ENCODE data around the gene SRD5A3. TPM values are rescaled to one million over a fixed set of nuclear protein-coding genes. Genes with fewer than 3 reads are reported as not detected.
A peak's percentile ranks its signal among the peaks of the same experiment; 100 is the strongest.

The SRD5A3 gene
- polyA plus RNA-seq, 1 experiment: 15.2 TPM

DNA sequence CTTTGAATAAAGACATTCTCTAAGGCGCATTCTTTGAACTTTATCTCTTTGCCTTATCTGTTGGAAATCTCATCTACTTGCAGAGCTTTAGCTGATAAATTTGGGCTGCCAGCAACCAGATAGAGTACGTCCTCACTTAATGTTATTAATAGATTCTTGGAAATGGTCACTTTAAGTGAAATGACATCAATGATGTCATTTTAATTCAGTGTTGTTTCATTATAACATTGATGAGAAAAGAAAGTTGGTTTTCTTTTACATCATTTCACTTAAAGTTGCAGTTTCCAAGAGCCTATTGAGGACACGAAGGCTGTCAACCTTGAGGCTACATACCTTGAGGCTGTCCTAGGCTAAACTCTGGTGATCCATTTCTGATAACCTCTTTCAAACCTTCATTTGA is 59.0 kb downstream of the SRD5A3 start:
- POLR2A ChIA-PET: no interaction called here
- Histone ChIP-seq H3K27me3 (ENCODE audit: control insufficient read depth, insufficient read depth, low read length) (no peaks in the 10 kb centered on the region), H3K36me3 (ENCODE audit: control insufficient read depth, insufficient read depth, low read length) (peaks cover 6% of the 10 kb centered on the region), H3K4me3 (ENCODE audit: low read depth, low read length) (no peak overlapping the region)
- TF ChIP-seq, protein P1, sequence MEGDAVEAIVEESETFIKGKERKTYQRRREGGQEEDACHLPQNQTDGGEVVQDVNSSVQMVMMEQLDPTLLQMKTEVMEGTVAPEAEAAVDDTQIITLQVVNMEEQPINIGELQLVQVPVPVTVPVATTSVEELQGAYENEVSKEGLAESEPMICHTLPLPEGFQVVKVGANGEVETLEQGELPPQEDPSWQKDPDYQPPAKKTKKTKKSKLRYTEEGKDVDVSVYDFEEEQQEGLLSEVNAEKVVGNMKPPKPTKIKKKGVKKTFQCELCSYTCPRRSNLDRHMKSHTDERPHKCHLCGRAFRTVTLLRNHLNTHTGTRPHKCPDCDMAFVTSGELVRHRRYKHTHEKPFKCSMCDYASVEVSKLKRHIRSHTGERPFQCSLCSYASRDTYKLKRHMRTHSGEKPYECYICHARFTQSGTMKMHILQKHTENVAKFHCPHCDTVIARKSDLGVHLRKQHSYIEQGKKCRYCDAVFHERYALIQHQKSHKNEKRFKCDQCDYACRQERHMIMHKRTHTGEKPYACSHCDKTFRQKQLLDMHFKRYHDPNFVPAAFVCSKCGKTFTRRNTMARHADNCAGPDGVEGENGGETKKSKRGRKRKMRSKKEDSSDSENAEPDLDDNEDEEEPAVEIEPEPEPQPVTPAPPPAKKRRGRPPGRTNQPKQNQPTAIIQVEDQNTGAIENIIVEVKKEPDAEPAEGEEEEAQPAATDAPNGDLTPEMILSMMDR (IDR thresholded peaks at IDR 0.05; ENCODE audit: insufficient read depth, low read depth, low read length): no peak
- CTCF ChIA-PET: interaction anchor here (1.7 kb wide), 1 partner anchor 31 kb away, joined by 4 read pairs; no protein-coding TSS in a partner anchor
- no peak for DNase-seq (ENCODE audit: low read depth)

DNA sequence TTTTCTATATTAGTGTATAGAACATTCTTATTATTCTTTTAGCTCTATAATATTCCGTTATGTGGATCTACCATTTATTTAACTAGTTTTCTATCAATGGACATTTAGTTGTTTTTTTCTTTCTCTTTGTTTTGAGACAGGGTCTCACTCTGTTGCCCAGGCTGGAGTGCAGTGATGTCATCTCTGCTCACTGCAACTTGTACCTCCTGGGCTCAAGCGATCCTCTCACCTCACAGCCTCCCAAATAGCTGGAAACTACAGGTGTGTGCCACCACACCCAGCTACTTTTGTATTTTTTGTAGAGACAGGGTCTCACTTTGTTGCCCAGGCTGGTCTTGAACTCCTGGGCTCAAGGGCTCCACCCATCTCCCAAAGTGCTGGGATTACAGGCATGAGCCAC is 60.5 kb downstream of the SRD5A3 start:
- CTCF ChIA-PET: interaction anchor here (1.7 kb wide), 2 partner anchors 30 to 61 kb away, joined by 4 to 6 read pairs; partner anchors contain the start of gene SRD5A3
- Histone ChIP-seq H3K4me3 (ENCODE audit: low read depth, low read length) (no peak overlapping the region), H3K36me3 (ENCODE audit: control insufficient read depth, insufficient read depth, low read length) (peaks cover 8% of the 10 kb centered on the region), H3K27me3 (ENCODE audit: control insufficient read depth, insufficient read depth, low read length) (no peaks in the 10 kb centered on the region)
- DNase-seq (ENCODE audit: low read depth): no peak
- POLR2A ChIA-PET: no interaction called here
- TF ChIP-seq, protein P1 (IDR thresholded peaks at IDR 0.05; ENCODE audit: insufficient read depth, low read depth, low read length): no peak

DNA sequence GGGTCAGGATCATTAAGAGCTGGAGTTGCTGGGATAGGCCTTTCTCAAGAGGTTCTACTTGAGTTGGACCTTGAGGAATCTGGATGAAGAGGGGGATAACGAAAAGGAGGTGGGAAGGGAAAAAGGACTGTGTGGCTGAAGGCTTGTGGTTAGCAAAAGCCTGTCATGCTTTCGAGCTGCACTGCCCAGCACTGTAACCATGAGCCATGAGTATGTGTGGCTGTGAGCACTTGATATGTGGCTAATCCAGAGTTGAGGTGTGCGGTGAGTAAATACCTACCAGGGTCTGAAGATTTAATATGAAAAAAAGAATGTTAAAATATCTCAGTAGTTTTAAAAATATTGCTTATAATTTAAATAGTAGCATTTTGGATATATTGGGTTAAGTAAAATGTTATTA is 61.1 kb downstream of the SRD5A3 start:
- POLR2A ChIA-PET: no interaction called here
- no peaks in the 10 kb centered on the region for H3K27me3 ChIP-seq (ENCODE audit: control insufficient read depth, insufficient read depth, low read length)
- no peak for DNase-seq (ENCODE audit: low read depth)
- CTCF ChIA-PET: interaction anchor here (1.7 kb wide), 1 partner anchor 61 kb away, joined by 6 read pairs; the partner anchor contains the start of gene SRD5A3
- H3K4me3 ChIP-seq (ENCODE audit: low read depth, low read length): no peak overlapping the region
- TF ChIP-seq, protein P1 (IDR thresholded peaks at IDR 0.05; ENCODE audit: insufficient read depth, low read depth, low read length): no peak
- peaks cover 8% of the 10 kb centered on the region for H3K36me3 ChIP-seq (ENCODE audit: control insufficient read depth, insufficient read depth, low read length)

DNA sequence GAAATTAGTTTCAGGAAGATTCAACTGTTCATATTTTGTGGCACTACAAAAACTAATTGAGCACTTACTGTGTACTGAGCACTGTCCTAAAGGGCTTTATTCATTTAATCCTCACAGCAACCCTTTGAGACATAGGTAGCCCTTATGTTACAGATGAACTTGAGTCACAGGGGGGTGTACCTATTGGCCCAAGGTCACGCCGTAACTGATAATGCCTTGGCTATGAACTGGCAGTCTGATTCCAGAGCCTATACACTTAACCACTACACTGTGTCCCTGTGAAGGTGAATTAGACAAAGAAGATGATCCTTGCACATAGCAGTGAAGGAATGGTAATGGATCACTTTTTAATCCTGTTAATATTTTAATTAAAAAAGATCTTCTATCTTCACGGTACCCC is 61.7 kb downstream of the SRD5A3 start:
- POLR2A ChIA-PET: no interaction called here
- Histone ChIP-seq H3K36me3 (ENCODE audit: control insufficient read depth, insufficient read depth, low read length) (peaks cover 8% of the 10 kb centered on the region), H3K27me3 (ENCODE audit: control insufficient read depth, insufficient read depth, low read length) (no peaks in the 10 kb centered on the region), H3K4me3 (ENCODE audit: low read depth, low read length) (no peak overlapping the region)
- DNase-seq (ENCODE audit: low read depth): no peak
- CTCF ChIA-PET: interaction anchor here (1.3 to 2.2 kb wide), 3 partner anchors 9 to 10 kb away, joined by 4 to 7 read pairs (median 6); no protein-coding TSS in a partner anchor
- TF ChIP-seq, protein P1 (IDR thresholded peaks at IDR 0.05; ENCODE audit: insufficient read depth, low read depth, low read length): no peak

DNA sequence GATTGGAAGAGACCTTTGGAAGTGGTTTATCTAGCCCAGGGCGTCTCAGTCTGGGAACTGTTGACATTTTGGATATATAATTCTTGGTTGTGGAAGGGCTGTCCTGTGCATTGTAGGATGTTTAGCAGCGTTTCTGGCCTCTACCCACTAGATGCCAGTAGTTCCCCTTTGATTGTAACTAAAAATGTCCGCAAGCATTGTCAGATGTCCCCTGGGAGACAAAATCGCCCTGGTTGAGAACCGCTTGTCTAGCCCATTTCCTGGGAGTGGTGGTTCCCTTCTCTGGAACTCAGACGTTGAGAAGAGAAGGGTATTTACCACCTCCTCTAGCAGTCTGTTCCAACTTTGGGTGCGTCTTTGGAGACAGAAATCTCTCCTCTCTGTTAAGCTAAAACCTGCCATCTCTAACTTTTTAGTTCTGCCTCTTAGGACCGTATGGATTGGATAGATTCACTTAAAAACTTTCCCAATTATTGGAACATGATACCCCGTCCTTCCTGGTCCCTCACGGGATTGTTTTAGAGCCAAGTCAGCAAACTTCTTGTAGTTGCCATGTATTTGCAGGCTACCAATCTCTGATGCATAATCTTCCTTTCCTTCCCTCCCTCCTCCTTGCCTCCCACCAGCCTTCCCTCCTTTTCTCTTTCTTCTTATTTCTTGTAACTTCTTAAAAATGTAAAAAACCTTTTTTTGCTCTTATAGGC is 63.6 kb downstream of the SRD5A3 start:
- CTCF ChIA-PET: interaction anchor here (0.6 to 2.4 kb wide), 9 partner anchors 8 to 145 kb away, joined by 3 to 10 read pairs (median 4); partner anchors contain the start of gene SRD5A3
- DNase-seq (ENCODE audit: low read depth): no peak
- TF ChIP-seq, protein P1 (IDR thresholded peaks at IDR 0.05; ENCODE audit: insufficient read depth, low read depth, low read length): peak; percentile 46
- no peaks in the 10 kb centered on the region for H3K27me3 ChIP-seq (ENCODE audit: control insufficient read depth, insufficient read depth, low read length)
- H3K36me3 ChIP-seq (ENCODE audit: control insufficient read depth, insufficient read depth, low read length): peaks cover 8% of the 10 kb centered on the region
- POLR2A ChIA-PET: no interaction called here
- H3K4me3 ChIP-seq (ENCODE audit: low read depth, low read length): no peak overlapping the region

Data from BJ (cell line).